ENCODE data around the gene COL4A2.

The COL4A2 gene

DNA sequence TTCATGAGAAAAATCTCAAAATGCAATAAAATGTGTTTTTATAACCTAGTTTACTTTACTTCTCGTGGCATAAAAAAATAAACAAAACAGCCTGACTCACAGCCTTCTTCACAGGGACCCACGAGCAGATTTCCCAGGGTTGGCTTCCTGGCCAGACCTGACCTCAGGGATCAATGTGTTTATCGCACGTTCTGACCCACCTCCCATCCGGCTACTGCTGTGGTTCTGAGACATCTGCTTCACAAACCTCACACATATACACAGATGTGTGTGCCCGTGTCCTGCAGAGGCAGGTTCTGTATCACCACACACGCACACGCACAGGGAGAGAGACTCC lies 118.3 kb downstream of the COL4A2 start:
- Histone ChIP-seq H3K27ac (no peak overlapping the region), H4K20me1 (ENCODE audit: insufficient read depth) (no peaks in the 10 kb centered on the region), H3K4me1 (ENCODE audit: low read depth, poor library complexity, severe bottlenecking) (no peaks in the 10 kb centered on the region), H3K27me3 (ENCODE audit: insufficient read depth, low read depth) (no peaks in the 10 kb centered on the region), H3K9ac (no peak overlapping the region), H3K4me2 (no peak overlapping the region), H2AFZ (ENCODE audit: low read depth) (no peak overlapping the region), H3K4me3 (IDR thresholded peaks at IDR 0.05; ENCODE audit: insufficient read depth, low read depth, low read length) (no peak overlapping the region), H3K79me2 (ENCODE audit: insufficient read depth, low read depth) (no peaks in the 10 kb centered on the region), H3K36me3 (ENCODE audit: insufficient read depth) (no peaks in the 10 kb centered on the region)
- TF ChIP-seq, protein P1, sequence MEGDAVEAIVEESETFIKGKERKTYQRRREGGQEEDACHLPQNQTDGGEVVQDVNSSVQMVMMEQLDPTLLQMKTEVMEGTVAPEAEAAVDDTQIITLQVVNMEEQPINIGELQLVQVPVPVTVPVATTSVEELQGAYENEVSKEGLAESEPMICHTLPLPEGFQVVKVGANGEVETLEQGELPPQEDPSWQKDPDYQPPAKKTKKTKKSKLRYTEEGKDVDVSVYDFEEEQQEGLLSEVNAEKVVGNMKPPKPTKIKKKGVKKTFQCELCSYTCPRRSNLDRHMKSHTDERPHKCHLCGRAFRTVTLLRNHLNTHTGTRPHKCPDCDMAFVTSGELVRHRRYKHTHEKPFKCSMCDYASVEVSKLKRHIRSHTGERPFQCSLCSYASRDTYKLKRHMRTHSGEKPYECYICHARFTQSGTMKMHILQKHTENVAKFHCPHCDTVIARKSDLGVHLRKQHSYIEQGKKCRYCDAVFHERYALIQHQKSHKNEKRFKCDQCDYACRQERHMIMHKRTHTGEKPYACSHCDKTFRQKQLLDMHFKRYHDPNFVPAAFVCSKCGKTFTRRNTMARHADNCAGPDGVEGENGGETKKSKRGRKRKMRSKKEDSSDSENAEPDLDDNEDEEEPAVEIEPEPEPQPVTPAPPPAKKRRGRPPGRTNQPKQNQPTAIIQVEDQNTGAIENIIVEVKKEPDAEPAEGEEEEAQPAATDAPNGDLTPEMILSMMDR (conservative IDR thresholded peaks at IDR 0.05; ENCODE audit: low read depth, low read length) = no peak

- Histone ChIP-seq H3K4me3 (IDR thresholded peaks at IDR 0.05; ENCODE audit: insufficient read depth, low read depth, low read length) (no peak overlapping the region), H3K36me3 (ENCODE audit: insufficient read depth) (no peaks in the 10 kb centered on the region), H4K20me1 (ENCODE audit: insufficient read depth) (no peaks in the 10 kb centered on the region), H3K4me2 (no peak overlapping the region), H3K27ac (no peak overlapping the region), H3K27me3 (ENCODE audit: insufficient read depth, low read depth) (no peaks in the 10 kb centered on the region), H2AFZ (ENCODE audit: low read depth) (no peak overlapping the region), H3K9ac (no peak overlapping the region), H3K4me1 (ENCODE audit: low read depth, poor library complexity, severe bottlenecking) (no peaks in the 10 kb centered on the region), H3K79me2 (ENCODE audit: insufficient read depth, low read depth) (no peaks in the 10 kb centered on the region)
- TF ChIP-seq, protein P1 (conservative IDR thresholded peaks at IDR 0.05; ENCODE audit: low read depth, low read length) = no peak
Observed at GRCh38 chr13:110426735-110427134, 119.7 kb downstream of the COL4A2 start.

GRCh38 chr13:110428313-110428712 lies 121.2 kb downstream of the COL4A2 start:
- no peak overlapping the region for H3K27ac ChIP-seq
- no peaks in the 10 kb centered on the region for H3K27me3 ChIP-seq (ENCODE audit: insufficient read depth, low read depth)

GRCh38 chr13:110430391-110431336 lies 123.6 kb downstream of the COL4A2 start:
- H3K27me3 ChIP-seq (ENCODE audit: insufficient read depth, low read depth) = no peaks in the 10 kb centered on the region
- no peaks in the 10 kb centered on the region for H3K36me3 ChIP-seq (ENCODE audit: insufficient read depth)
- no peak overlapping the region for H2AFZ ChIP-seq (ENCODE audit: low read depth)
- TF ChIP-seq, protein P1 (conservative IDR thresholded peaks at IDR 0.05; ENCODE audit: low read depth, low read length) = no peak
- no peak overlapping the region for H3K4me3 ChIP-seq (IDR thresholded peaks at IDR 0.05; ENCODE audit: insufficient read depth, low read depth, low read length)
- no peaks in the 10 kb centered on the region for H3K4me1 ChIP-seq (ENCODE audit: low read depth, poor library complexity, severe bottlenecking)
- H3K4me2 ChIP-seq = no peak overlapping the region
- H3K79me2 ChIP-seq (ENCODE audit: insufficient read depth, low read depth) = no peaks in the 10 kb centered on the region
- no peak overlapping the region for H3K27ac ChIP-seq
- no peak overlapping the region for H3K9ac ChIP-seq
- H4K20me1 ChIP-seq (ENCODE audit: insufficient read depth) = no peaks in the 10 kb centered on the region

More at GRCh38 chr13:110428313-110428712, 121.2 kb downstream of the COL4A2 start:
- Histone ChIP-seq H4K20me1 (ENCODE audit: insufficient read depth) (no peaks in the 10 kb centered on the region), H3K9ac (no peak overlapping the region), H3K4me3 (IDR thresholded peaks at IDR 0.05; ENCODE audit: insufficient read depth, low read depth, low read length) (no peak overlapping the region), H2AFZ (ENCODE audit: low read depth) (no peak overlapping the region), H3K79me2 (ENCODE audit: insufficient read depth, low read depth) (no peaks in the 10 kb centered on the region), H3K36me3 (ENCODE audit: insufficient read depth) (no peaks in the 10 kb centered on the region), H3K4me1 (ENCODE audit: low read depth, poor library complexity, severe bottlenecking) (no peaks in the 10 kb centered on the region), H3K4me2 (no peak overlapping the region)
- TF ChIP-seq, protein P1 (conservative IDR thresholded peaks at IDR 0.05; ENCODE audit: low read depth, low read length) = no peak
